Measurements from ENCODE around the gene RNF208. TPM values are rescaled to one million over a fixed set of nuclear protein-coding genes. Genes with fewer than 3 reads are reported as not detected.

The RNF208 gene
- total RNA-seq, 2 donors from 2014 or later, result 3.7 TPM; not detected in 1

- Histone ChIP-seq H3K4me1 (ENCODE audit: control insufficient read depth in 1 of 2, low read depth in 2 of 2) (peaks cover 30 to 39% of the 10 kb centered on the region in 2 donors), H3K4me3 (no peak overlapping the region), H3K27me3 (replicated peaks; ENCODE audit: insufficient read depth) (no peaks in the 10 kb centered on the region), H3K27ac (no peak overlapping the region), H3K9me3 (no peaks in the 10 kb centered on the region), H3K36me3 (peaks cover 50% of the 10 kb centered on the region)
- DNase-seq (ENCODE audit: low spot score) (no peak), ATAC-seq (ENCODE audit: insufficient number of reproducible peaks, low FRiP score, low read depth) (no peak)
- no peak for TF ChIP-seq CTCF (IDR thresholded peaks at IDR 0.05)
Measured at GRCh38 chr9:137186385-137186784, 35.7 kb downstream of the RNF208 start.

- Histone ChIP-seq H3K4me1 (ENCODE audit: control insufficient read depth in 1 of 2, low read depth in 2 of 2) (peaks cover 30 to 39% of the 10 kb centered on the region in 2 donors), H3K4me3 (no peak overlapping the region), H3K27ac (no peak overlapping the region), H3K36me3 (peaks cover 50% of the 10 kb centered on the region), H3K27me3 (replicated peaks; ENCODE audit: insufficient read depth) (no peaks in the 10 kb centered on the region), H3K9me3 (no peaks in the 10 kb centered on the region)
- no peak for DNase-seq (ENCODE audit: low spot score)
- ATAC-seq (ENCODE audit: insufficient number of reproducible peaks, low FRiP score, low read depth), result no peak
- TF ChIP-seq CTCF (IDR thresholded peaks at IDR 0.05), result no peak
Measured at GRCh38 chr9:137185921-137186320, 36.1 kb downstream of the RNF208 start.

- H3K27ac ChIP-seq, result no peak overlapping the region
- H3K27me3 ChIP-seq (replicated peaks; ENCODE audit: insufficient read depth), result no peaks in the 10 kb centered on the region
- no peak for TF ChIP-seq CTCF (IDR thresholded peaks at IDR 0.05)
- no peak for ATAC-seq (ENCODE audit: insufficient number of reproducible peaks, low FRiP score, low read depth)
- no peak for DNase-seq (ENCODE audit: low spot score)
- no peaks in the 10 kb centered on the region for H3K9me3 ChIP-seq
- peaks cover 54% of the 10 kb centered on the region for H3K36me3 ChIP-seq
- no peak overlapping the region for H3K4me3 ChIP-seq
- H3K4me1 ChIP-seq (ENCODE audit: control insufficient read depth in 1 of 2, low read depth in 2 of 2), result peaks cover 27 to 31% of the 10 kb centered on the region in 2 donors
Measured at GRCh38 chr9:137184881-137185660, 37.0 kb downstream of the RNF208 start.

GRCh38 chr9:137183980-137184595, 38.0 kb downstream of the RNF208 start:
- no peak for TF ChIP-seq CTCF (IDR thresholded peaks at IDR 0.05)
- Histone ChIP-seq H3K27me3 (replicated peaks; ENCODE audit: insufficient read depth) (no peaks in the 10 kb centered on the region), H3K4me3 (no peak overlapping the region), H3K36me3 (peaks cover 59% of the 10 kb centered on the region), H3K27ac (no peak overlapping the region), H3K4me1 (ENCODE audit: control insufficient read depth in 1 of 2, low read depth in 2 of 2) (peaks cover 18 to 21% of the 10 kb centered on the region in 2 donors), H3K9me3 (no peaks in the 10 kb centered on the region)
- no peak for DNase-seq (ENCODE audit: low spot score)
- ATAC-seq (ENCODE audit: insufficient number of reproducible peaks, low FRiP score, low read depth), result no peak

GRCh38 chr9:137182836-137183235, 39.2 kb downstream of the RNF208 start:
- Histone ChIP-seq H3K9me3 (no peaks in the 10 kb centered on the region), H3K4me1 (ENCODE audit: control insufficient read depth in 1 of 2, low read depth in 2 of 2) (peaks cover 18 to 21% of the 10 kb centered on the region in 2 donors), H3K27ac (no peak overlapping the region), H3K27me3 (replicated peaks; ENCODE audit: insufficient read depth) (no peaks in the 10 kb centered on the region), H3K4me3 (no peak overlapping the region), H3K36me3 (peaks cover 59% of the 10 kb centered on the region)
- TF ChIP-seq CTCF (IDR thresholded peaks at IDR 0.05), result no peak
- ATAC-seq (ENCODE audit: insufficient number of reproducible peaks, low FRiP score, low read depth) (no peak), DNase-seq (ENCODE audit: low spot score) (no peak)

Measured in thoracic aorta (tissue), 2 donors.